DMS114 treated with DMSO at 0.1 percent for 48 hours (cell line): ENCODE results near the gene CHAD.
A peak's percentile ranks its signal among the peaks of the same experiment; 100 is the strongest.

ENCODE experiments used
- DNase-seq: peaks from one replicate; lab custom pipeline; 2025; ENCODE audit not compliant: unreplicated experiment; lab: John Stamatoyannopoulos, UW

CHAD gene

GRCh38 chr17:50468304-50469207 is at the start of gene CHAD:
Gene CHAD, minus strand, starts transcription at chr17:50468880. Its CDS starts 67 bp downstream, at chr17:50468813.
- no peak for DNase-seq

- no peak for DNase-seq
Measured at GRCh38 chr17:50517504-50518383, 49.1 kb upstream of the CHAD start.

GRCh38 chr17:50517011-50517410 is 48.3 kb upstream of the CHAD start:
- DNase-seq = no peak

- no peak for DNase-seq
Measured at GRCh38 chr17:50514936-50515702, 46.4 kb upstream of the CHAD start.

- no peak for DNase-seq
Measured at GRCh38 chr17:50514388-50514787, 45.7 kb upstream of the CHAD start.

GRCh38 chr17:50513495-50513894 is 44.8 kb upstream of the CHAD start:
- no peak for DNase-seq

- no peak for DNase-seq
Measured at GRCh38 chr17:50511058-50511457, 42.4 kb upstream of the CHAD start.

GRCh38 chr17:50508573-50509460 is 40.1 kb upstream of the CHAD start:
- DNase-seq = no peak

- DNase-seq = peak; percentile 51
Measured at GRCh38 chr17:50507871-50508572, 39.3 kb upstream of the CHAD start, which contains the start of gene MYCBPAP. Gene MYCBPAP, plus strand, starts transcription at chr17:50508439. Its CDS starts 236 bp downstream, at chr17:50508675.

GRCh38 chr17:50506298-50506697 is 37.6 kb upstream of the CHAD start:
- DNase-seq = no peak

- no peak for DNase-seq
Measured at GRCh38 chr17:50505591-50506130, 37.0 kb upstream of the CHAD start.

GRCh38 chr17:50502301-50502990 is 33.8 kb upstream of the CHAD start:
- no peak for DNase-seq

- no peak for DNase-seq
Measured at GRCh38 chr17:50501054-50501453, 32.4 kb upstream of the CHAD start.

- no peak for DNase-seq
Measured at GRCh38 chr17:50499721-50500120, 31.0 kb upstream of the CHAD start.

GRCh38 chr17:50499270-50499669 is 30.6 kb upstream of the CHAD start:
- no peak for DNase-seq

GRCh38 chr17:50498021-50498874 is 29.6 kb upstream of the CHAD start:
- no peak for DNase-seq

- no peak for DNase-seq
Measured at GRCh38 chr17:50495918-50496317, 27.2 kb upstream of the CHAD start.
